ENCODE data around the gene PDZD2.

The PDZD2 gene

DNA sequence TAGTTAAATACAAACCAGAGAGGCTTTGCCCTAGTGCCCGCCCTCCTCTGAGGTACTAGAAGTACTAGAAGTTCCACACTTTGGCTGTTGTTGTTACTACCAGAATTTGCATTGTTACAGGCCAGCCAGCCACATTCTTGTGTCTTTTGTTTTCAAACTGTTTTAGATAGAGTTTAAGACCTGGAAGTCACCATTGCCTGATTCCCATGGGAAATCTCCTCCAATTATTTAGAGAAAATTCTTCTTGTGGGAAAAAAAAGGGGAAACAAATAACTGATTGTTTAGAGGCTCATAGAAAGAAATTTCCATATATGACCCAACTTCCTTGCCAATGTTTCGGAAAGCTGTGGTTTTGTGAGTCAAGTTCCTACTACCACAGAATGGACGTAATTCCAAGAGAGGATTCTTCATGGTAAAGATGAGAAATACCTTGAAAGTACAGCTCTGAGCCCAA, 282.9 kb downstream of the PDZD2 start:
- Histone ChIP-seq H3K36me3 (ENCODE audit: control insufficient read depth, insufficient read depth, low read length) (no peaks in the 10 kb centered on the region), H3K27me3 (ENCODE audit: control insufficient read depth, insufficient read depth, low read length, poor library complexity, severe bottlenecking) (no peaks in the 10 kb centered on the region), H3K4me1 (ENCODE audit: control insufficient read depth, insufficient read depth, low read length) (no peaks in the 10 kb centered on the region), H3K9me3 (ENCODE audit: control insufficient read depth, low read length) (no peaks in the 10 kb centered on the region), H3K4me3 (ENCODE audit: insufficient read depth, low read depth, low read length) (no peak overlapping the region), H3K27ac (ENCODE audit: insufficient read depth, low read depth, low read length, poor library complexity, severe bottlenecking) (no peak overlapping the region)
- 84 to 96% methylated on average over 3 of the region's 3 CpGs for whole genome bisulfite sequencing, 2 experiments

DNA sequence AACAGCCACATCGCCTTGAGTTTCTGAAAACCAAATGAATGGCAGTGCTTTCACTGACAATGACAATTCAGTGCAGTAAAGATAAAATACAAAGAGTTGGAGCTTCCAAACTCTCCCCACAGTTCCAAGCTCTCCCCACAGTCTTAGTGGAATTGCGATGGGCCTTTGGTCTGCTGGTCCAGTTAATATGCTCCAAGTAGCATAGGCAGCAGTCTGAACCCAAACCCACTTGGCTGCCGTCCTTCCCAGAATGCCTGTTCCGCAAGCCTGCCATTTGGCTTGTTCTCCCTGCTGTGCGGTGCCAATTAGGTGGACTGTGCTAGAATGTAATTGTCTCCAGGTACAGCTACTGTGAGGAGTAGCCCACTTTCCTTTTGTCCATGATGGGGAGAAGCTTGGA, 285.1 kb downstream of the PDZD2 start:
- WGBS, 2 experiments, result 95 to 96% methylated on average over 5 of the region's 5 CpGs
- H3K9me3 ChIP-seq (ENCODE audit: control insufficient read depth, low read length), result no peaks in the 10 kb centered on the region
- no peaks in the 10 kb centered on the region for H3K4me1 ChIP-seq (ENCODE audit: control insufficient read depth, insufficient read depth, low read length)
- H3K27ac ChIP-seq (ENCODE audit: insufficient read depth, low read depth, low read length, poor library complexity, severe bottlenecking), result no peak overlapping the region
- no peak overlapping the region for H3K4me3 ChIP-seq (ENCODE audit: insufficient read depth, low read depth, low read length)
- no peaks in the 10 kb centered on the region for H3K36me3 ChIP-seq (ENCODE audit: control insufficient read depth, insufficient read depth, low read length)
- no peaks in the 10 kb centered on the region for H3K27me3 ChIP-seq (ENCODE audit: control insufficient read depth, insufficient read depth, low read length, poor library complexity, severe bottlenecking)

GRCh38 chr5:31931874-31932273, 292.9 kb downstream of the PDZD2 start:
- 83 to 84% methylated on average over 4 of the region's 4 CpGs for WGBS, 2 experiments
- Histone ChIP-seq H3K27me3 (ENCODE audit: control insufficient read depth, insufficient read depth, low read length, poor library complexity, severe bottlenecking) (no peaks in the 10 kb centered on the region), H3K27ac (ENCODE audit: insufficient read depth, low read depth, low read length, poor library complexity, severe bottlenecking) (no peak overlapping the region)

GRCh38 chr5:31934156-31934555, 295.2 kb downstream of the PDZD2 start:
- 43 to 65% methylated on average over 3 to 4 of the region's 4 CpGs for WGBS, 2 experiments
- H3K4me3 ChIP-seq (ENCODE audit: insufficient read depth, low read depth, low read length), result no peak overlapping the region
- no peaks in the 10 kb centered on the region for H3K36me3 ChIP-seq (ENCODE audit: control insufficient read depth, insufficient read depth, low read length)
- H3K27ac ChIP-seq (ENCODE audit: insufficient read depth, low read depth, low read length, poor library complexity, severe bottlenecking), result no peak overlapping the region
- peaks cover 7% of the 10 kb centered on the region for H3K4me1 ChIP-seq (ENCODE audit: control insufficient read depth, insufficient read depth, low read length)
- H3K9me3 ChIP-seq (ENCODE audit: control insufficient read depth, low read length), result no peaks in the 10 kb centered on the region
- no peaks in the 10 kb centered on the region for H3K27me3 ChIP-seq (ENCODE audit: control insufficient read depth, insufficient read depth, low read length, poor library complexity, severe bottlenecking)

More at GRCh38 chr5:31931874-31932273, 292.9 kb downstream of the PDZD2 start:
- H3K4me3 ChIP-seq (ENCODE audit: insufficient read depth, low read depth, low read length), result no peak overlapping the region
- H3K9me3 ChIP-seq (ENCODE audit: control insufficient read depth, low read length), result no peaks in the 10 kb centered on the region
- H3K36me3 ChIP-seq (ENCODE audit: control insufficient read depth, insufficient read depth, low read length), result no peaks in the 10 kb centered on the region
- peaks cover 7% of the 10 kb centered on the region for H3K4me1 ChIP-seq (ENCODE audit: control insufficient read depth, insufficient read depth, low read length)

GRCh38 chr5:31935496-31936369, 296.8 kb downstream of the PDZD2 start:
- Histone ChIP-seq H3K4me3 (ENCODE audit: insufficient read depth, low read depth, low read length) (no peak overlapping the region), H3K27me3 (ENCODE audit: control insufficient read depth, insufficient read depth, low read length, poor library complexity, severe bottlenecking) (no peaks in the 10 kb centered on the region), H3K9me3 (ENCODE audit: control insufficient read depth, low read length) (no peaks in the 10 kb centered on the region), H3K36me3 (ENCODE audit: control insufficient read depth, insufficient read depth, low read length) (no peaks in the 10 kb centered on the region), H3K4me1 (ENCODE audit: control insufficient read depth, insufficient read depth, low read length) (peaks cover 7% of the 10 kb centered on the region), H3K27ac (ENCODE audit: insufficient read depth, low read depth, low read length, poor library complexity, severe bottlenecking) (no peak overlapping the region)
- WGBS, 2 experiments, result 91 to 94% methylated on average over 9 to 10 of the region's 10 CpGs

DNA sequence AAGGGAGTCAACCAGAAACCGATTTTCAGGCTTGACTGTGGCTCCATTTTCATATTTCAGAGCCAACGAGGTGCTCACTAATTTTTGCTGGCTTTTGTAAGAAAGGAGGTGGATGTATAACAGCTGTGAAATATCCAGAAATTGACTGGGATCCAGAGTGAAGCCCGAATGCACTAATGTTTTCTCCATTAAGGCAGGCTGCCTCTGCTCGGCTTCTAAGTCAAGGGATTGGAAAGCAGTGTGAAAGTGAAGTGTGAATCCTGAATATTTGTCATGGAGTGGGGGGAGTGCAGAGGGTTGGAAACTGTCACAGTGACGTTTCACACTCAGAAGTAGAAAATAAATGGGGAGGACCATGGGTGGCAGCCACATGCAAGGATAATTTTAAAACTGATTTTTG, 297.8 kb downstream of the PDZD2 start:
- Histone ChIP-seq H3K36me3 (ENCODE audit: control insufficient read depth, insufficient read depth, low read length) (no peaks in the 10 kb centered on the region), H3K4me3 (ENCODE audit: insufficient read depth, low read depth, low read length) (no peak overlapping the region), H3K27me3 (ENCODE audit: control insufficient read depth, insufficient read depth, low read length, poor library complexity, severe bottlenecking) (no peaks in the 10 kb centered on the region), H3K9me3 (ENCODE audit: control insufficient read depth, low read length) (no peaks in the 10 kb centered on the region), H3K27ac (ENCODE audit: insufficient read depth, low read depth, low read length, poor library complexity, severe bottlenecking) (no peak overlapping the region), H3K4me1 (ENCODE audit: control insufficient read depth, insufficient read depth, low read length) (peaks cover 7% of the 10 kb centered on the region)
- WGBS, 2 experiments, result 92% methylated on average over 5 of the region's 5 CpGs

DNA sequence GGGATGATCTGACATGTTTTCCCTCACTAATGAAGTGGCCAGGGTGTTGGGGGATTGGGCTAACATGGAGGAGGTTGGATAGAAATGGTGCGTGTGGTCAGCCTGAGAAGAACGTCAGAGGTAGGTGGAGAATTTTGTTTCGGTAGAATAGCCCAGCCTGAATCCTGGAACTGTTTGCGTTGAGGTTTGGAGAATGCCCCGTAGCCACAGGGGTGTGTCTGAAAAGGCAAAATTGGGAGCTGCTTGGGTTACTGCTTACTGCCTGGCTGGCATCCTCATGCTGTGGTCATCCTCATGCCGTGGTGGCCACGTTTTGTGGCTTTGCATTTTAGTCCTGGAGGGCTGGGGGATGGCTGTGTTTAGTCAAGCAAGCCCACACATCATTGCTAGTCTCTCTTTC, 298.3 kb downstream of the PDZD2 start:
- no peak overlapping the region for H3K4me3 ChIP-seq (ENCODE audit: insufficient read depth, low read depth, low read length)
- no peaks in the 10 kb centered on the region for H3K9me3 ChIP-seq (ENCODE audit: control insufficient read depth, low read length)
- peaks cover 7% of the 10 kb centered on the region for H3K4me1 ChIP-seq (ENCODE audit: control insufficient read depth, insufficient read depth, low read length)
- 95% methylated on average over 7 of the region's 7 CpGs for WGBS, 2 experiments
- H3K27me3 ChIP-seq (ENCODE audit: control insufficient read depth, insufficient read depth, low read length, poor library complexity, severe bottlenecking), result no peaks in the 10 kb centered on the region
- no peak overlapping the region for H3K27ac ChIP-seq (ENCODE audit: insufficient read depth, low read depth, low read length, poor library complexity, severe bottlenecking)
- no peaks in the 10 kb centered on the region for H3K36me3 ChIP-seq (ENCODE audit: control insufficient read depth, insufficient read depth, low read length)

DNA sequence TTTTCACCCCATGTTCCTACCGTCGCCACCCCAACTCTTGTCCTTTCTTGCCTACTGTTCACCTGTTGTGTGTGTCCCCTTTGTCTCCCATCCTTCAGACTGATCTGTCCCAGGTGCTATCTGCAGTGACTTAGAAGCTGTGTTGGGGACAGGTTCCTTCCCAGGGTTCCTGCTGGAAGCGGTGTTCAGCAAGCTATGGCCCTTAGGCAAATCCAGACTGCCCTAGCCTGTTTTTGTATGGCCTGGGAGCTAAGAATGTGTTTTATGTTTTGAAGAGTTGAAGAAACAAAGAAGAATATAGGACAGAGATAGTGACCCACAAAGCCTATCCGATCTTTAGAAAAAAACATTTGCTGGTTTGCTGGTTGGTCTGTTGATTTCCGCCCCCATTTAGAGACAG, 298.8 kb downstream of the PDZD2 start:
- Histone ChIP-seq H3K9me3 (ENCODE audit: control insufficient read depth, low read length) (no peaks in the 10 kb centered on the region), H3K27ac (ENCODE audit: insufficient read depth, low read depth, low read length, poor library complexity, severe bottlenecking) (no peak overlapping the region), H3K4me1 (ENCODE audit: control insufficient read depth, insufficient read depth, low read length) (peaks cover 7% of the 10 kb centered on the region), H3K4me3 (ENCODE audit: insufficient read depth, low read depth, low read length) (no peak overlapping the region), H3K36me3 (ENCODE audit: control insufficient read depth, insufficient read depth, low read length) (no peaks in the 10 kb centered on the region), H3K27me3 (ENCODE audit: control insufficient read depth, insufficient read depth, low read length, poor library complexity, severe bottlenecking) (no peaks in the 10 kb centered on the region)
- 82 to 90% methylated on average over 5 of the region's 5 CpGs for WGBS, 2 experiments

DNA sequence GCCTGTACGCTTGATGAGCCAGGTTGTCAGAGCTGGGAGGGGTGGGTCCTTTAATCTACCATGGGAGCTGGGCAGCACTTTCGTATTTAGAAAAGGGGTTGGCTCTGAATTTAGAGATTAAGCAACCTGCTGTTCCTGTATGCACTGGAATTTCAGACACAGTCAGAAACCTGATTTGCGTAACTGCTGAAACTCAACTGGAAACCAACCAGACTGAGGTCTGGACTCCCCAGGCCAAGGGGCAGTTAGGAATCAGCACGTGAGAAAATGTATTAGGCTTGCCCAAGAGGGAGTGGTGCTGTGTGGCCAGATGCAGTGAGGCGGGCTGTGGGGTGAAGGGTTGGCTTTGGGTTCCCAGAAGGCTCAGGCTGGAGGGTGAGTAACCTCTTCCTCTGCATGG, 300.2 kb downstream of the PDZD2 start:
- no peaks in the 10 kb centered on the region for H3K27me3 ChIP-seq (ENCODE audit: control insufficient read depth, insufficient read depth, low read length, poor library complexity, severe bottlenecking)
- 82 to 84% methylated on average over 5 of the region's 5 CpGs for WGBS, 2 experiments

DNA sequence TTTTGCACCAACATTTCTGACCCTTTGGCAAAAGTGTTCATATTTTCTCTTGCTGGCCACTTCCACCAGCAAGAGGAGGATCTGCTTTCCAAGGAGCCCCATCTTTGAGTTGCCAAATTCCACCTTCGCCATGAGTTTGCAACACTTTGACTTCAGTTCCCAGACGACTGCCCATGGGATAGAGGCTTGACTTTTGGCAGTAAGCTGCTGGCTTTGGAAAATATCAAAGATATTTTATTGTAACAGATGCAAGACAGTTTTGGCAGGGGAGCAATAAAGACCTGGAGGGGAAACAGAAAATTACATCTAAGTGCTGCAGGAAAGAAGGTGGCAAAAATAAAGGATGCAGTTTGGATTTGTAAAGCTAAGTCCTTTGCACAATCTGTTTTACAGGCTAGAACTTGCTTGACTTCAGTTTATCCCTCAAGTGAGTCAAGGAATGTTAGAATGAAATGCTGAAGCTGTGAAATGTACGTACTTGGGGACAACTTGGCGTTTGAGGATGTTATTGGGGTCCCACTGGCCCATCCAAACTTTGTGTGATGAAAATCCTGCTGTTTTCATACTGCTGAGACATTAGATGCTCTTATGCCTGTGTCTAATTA, 302.3 kb downstream of the PDZD2 start:
- H3K9me3 ChIP-seq (ENCODE audit: control insufficient read depth, low read length), result no peaks in the 10 kb centered on the region
- no peaks in the 10 kb centered on the region for H3K27me3 ChIP-seq (ENCODE audit: control insufficient read depth, insufficient read depth, low read length, poor library complexity, severe bottlenecking)
- 95% methylated on average over 4 of the region's 4 CpGs for WGBS, 2 experiments
- H3K4me3 ChIP-seq (ENCODE audit: insufficient read depth, low read depth, low read length), result no peak overlapping the region
- no peak overlapping the region for H3K27ac ChIP-seq (ENCODE audit: insufficient read depth, low read depth, low read length, poor library complexity, severe bottlenecking)
- H3K4me1 ChIP-seq (ENCODE audit: control insufficient read depth, insufficient read depth, low read length), result no peaks in the 10 kb centered on the region
- H3K36me3 ChIP-seq (ENCODE audit: control insufficient read depth, insufficient read depth, low read length), result no peaks in the 10 kb centered on the region

More for the DNA sequence above, 300.2 kb downstream of the PDZD2 start:
- no peaks in the 10 kb centered on the region for H3K9me3 ChIP-seq (ENCODE audit: control insufficient read depth, low read length)
- H3K4me3 ChIP-seq (ENCODE audit: insufficient read depth, low read depth, low read length), result no peak overlapping the region
- no peak overlapping the region for H3K27ac ChIP-seq (ENCODE audit: insufficient read depth, low read depth, low read length, poor library complexity, severe bottlenecking)
- H3K36me3 ChIP-seq (ENCODE audit: control insufficient read depth, insufficient read depth, low read length), result no peaks in the 10 kb centered on the region
- peaks cover under 1% of the 10 kb centered on the region for H3K4me1 ChIP-seq (ENCODE audit: control insufficient read depth, insufficient read depth, low read length)
